ENCODE data around the gene TPO. TPM values are rescaled to one million over a fixed set of nuclear protein-coding genes. Genes with fewer than 3 reads are reported as not detected.
A peak's percentile ranks its signal among the peaks of the same experiment; 100 is the strongest.
"Not testable (repeated sequence)": the region's sequence is repeated elsewhere in the genome, so short reads cannot be mapped to it uniquely, and the experiment has no call there.

TPO gene
- total RNA-seq, 2 experiments from 2014 or later, result not detected

GRCh38 chr2:1515073-1515430, 101.8 kb downstream of the TPO start:
- H3K36me3 Mint-ChIP-seq (ENCODE audit: low read depth), result no peaks in the 10 kb centered on the region
- no peak overlapping the region for H3K27ac Mint-ChIP-seq

GRCh38 chr2:1515986-1516797, 102.9 kb downstream of the TPO start:
- ATAC-seq (no peak), DNase-seq (peak; percentile 9)
- no peak overlapping the region for H3K27ac Mint-ChIP-seq
- no peaks in the 10 kb centered on the region for H3K36me3 Mint-ChIP-seq (ENCODE audit: low read depth)
- no peak overlapping the region for H3K4me3 Mint-ChIP-seq
- H3K4me1 Mint-ChIP-seq (ENCODE audit: low read depth), result peaks cover 21% of the 10 kb centered on the region
- CTCF ChIA-PET, result interaction anchor here (1.8 kb wide), 1 partner anchor 36 kb away, joined by 4 read pairs; no protein-coding TSS in a partner anchor
- no peaks in the 10 kb centered on the region for H3K9me3 Mint-ChIP-seq (ENCODE audit: insufficient read depth)
- POLR2A ChIA-PET, result no interaction called here
- H3K27me3 Mint-ChIP-seq (ENCODE audit: low read depth), result no peaks in the 10 kb centered on the region

More at GRCh38 chr2:1515073-1515430, 101.8 kb downstream of the TPO start:
- POLR2A ChIA-PET, result no interaction called here
- H3K4me3 Mint-ChIP-seq, result no peak overlapping the region
- H3K9me3 Mint-ChIP-seq (ENCODE audit: insufficient read depth), result no peaks in the 10 kb centered on the region
- DNase-seq (peak; percentile 4), ATAC-seq (no peak)
- CTCF ChIA-PET, result no interaction called here
- peaks cover 28% of the 10 kb centered on the region for H3K4me1 Mint-ChIP-seq (ENCODE audit: low read depth)
- H3K27me3 Mint-ChIP-seq (ENCODE audit: low read depth), result no peaks in the 10 kb centered on the region

GRCh38 chr2:1516798-1517060, 103.5 kb downstream of the TPO start:
- POLR2A ChIA-PET, result no interaction called here
- Mint-ChIP-seq H3K36me3 (ENCODE audit: low read depth) (no peaks in the 10 kb centered on the region), H3K4me1 (ENCODE audit: low read depth) (peaks cover 18% of the 10 kb centered on the region), H3K9me3 (ENCODE audit: insufficient read depth) (no peaks in the 10 kb centered on the region), H3K27me3 (ENCODE audit: low read depth) (no peaks in the 10 kb centered on the region), H3K27ac (no peak overlapping the region), H3K4me3 (no peak overlapping the region)
- ATAC-seq, result no peak
- CTCF ChIA-PET, result interaction anchor here (1.8 kb wide), 1 partner anchor 36 kb away, joined by 4 read pairs; no protein-coding TSS in a partner anchor
- DNase-seq, result no peak

GRCh38 chr2:1517291-1517690, 104.0 kb downstream of the TPO start:
- peaks cover 18% of the 10 kb centered on the region for H3K4me1 Mint-ChIP-seq (ENCODE audit: low read depth)
- DNase-seq; H3K36me3 Mint-ChIP-seq (ENCODE audit: low read depth); H3K27ac Mint-ChIP-seq; POLR2A ChIA-PET; ATAC-seq; H3K9me3 Mint-ChIP-seq (ENCODE audit: insufficient read depth); H3K27me3 Mint-ChIP-seq (ENCODE audit: low read depth); H3K4me3 Mint-ChIP-seq: not testable (repeated sequence)
- CTCF ChIA-PET, result interaction anchor here (1.8 kb wide), 1 partner anchor 35 kb away, joined by 4 read pairs; no protein-coding TSS in a partner anchor

- Mint-ChIP-seq H3K9me3 (ENCODE audit: insufficient read depth) (no peaks in the 10 kb centered on the region), H3K36me3 (ENCODE audit: low read depth) (no peaks in the 10 kb centered on the region), H3K27ac (peak overlapping the region; percentile 73), H3K4me3 (no peak overlapping the region), H3K27me3 (ENCODE audit: low read depth) (no peaks in the 10 kb centered on the region), H3K4me1 (ENCODE audit: low read depth) (peaks cover 18% of the 10 kb centered on the region)
- POLR2A ChIA-PET, result no interaction called here
- ATAC-seq, result no peak
- no peak for DNase-seq
- CTCF ChIA-PET, result interaction anchor here (1.8 kb wide), 1 partner anchor 35 kb away, joined by 4 read pairs; no protein-coding TSS in a partner anchor
Observed at GRCh38 chr2:1517786-1518185, 104.5 kb downstream of the TPO start.

GRCh38 chr2:1518331-1518803, 105.1 kb downstream of the TPO start:
- no peaks in the 10 kb centered on the region for H3K36me3 Mint-ChIP-seq (ENCODE audit: low read depth)
- H3K4me1 Mint-ChIP-seq (ENCODE audit: low read depth), result peaks cover 18% of the 10 kb centered on the region
- no peaks in the 10 kb centered on the region for H3K27me3 Mint-ChIP-seq (ENCODE audit: low read depth)
- no peaks in the 10 kb centered on the region for H3K9me3 Mint-ChIP-seq (ENCODE audit: insufficient read depth)
- peak overlapping the region; percentile 73 for H3K27ac Mint-ChIP-seq
- ChIA-PET POLR2A (no interaction called here), CTCF (interaction anchor here (1.8 kb wide), 1 partner anchor 34 kb away, joined by 4 read pairs; no protein-coding TSS in a partner anchor)
- ATAC-seq (peak; percentile 53), DNase-seq (no peak)
- H3K4me3 Mint-ChIP-seq, result no peak overlapping the region

GRCh38 chr2:1518867-1519530, 105.7 kb downstream of the TPO start:
- Mint-ChIP-seq H3K4me3 (no peak overlapping the region), H3K9me3 (ENCODE audit: insufficient read depth) (no peaks in the 10 kb centered on the region), H3K36me3 (ENCODE audit: low read depth) (no peaks in the 10 kb centered on the region), H3K4me1 (ENCODE audit: low read depth) (peaks cover 18% of the 10 kb centered on the region), H3K27me3 (ENCODE audit: low read depth) (no peaks in the 10 kb centered on the region), H3K27ac (peak overlapping the region; percentile 70)
- ChIA-PET CTCF (no interaction called here), POLR2A (interaction anchor here (0.6 kb wide), 1 partner anchor 69 kb away, joined by 3 read pairs; no protein-coding TSS in a partner anchor)
- DNase-seq (peak; percentile 18), ATAC-seq (no peak)

- Mint-ChIP-seq H3K9me3 (ENCODE audit: insufficient read depth) (no peaks in the 10 kb centered on the region), H3K36me3 (ENCODE audit: low read depth) (no peaks in the 10 kb centered on the region), H3K4me1 (ENCODE audit: low read depth) (peaks cover 18% of the 10 kb centered on the region), H3K4me3 (no peak overlapping the region), H3K27ac (no peak overlapping the region), H3K27me3 (ENCODE audit: low read depth) (no peaks in the 10 kb centered on the region)
- ATAC-seq (no peak), DNase-seq (peak; percentile 17)
- ChIA-PET POLR2A (no interaction called here), CTCF (no interaction called here)
Observed at GRCh38 chr2:1521191-1521877, 108.1 kb downstream of the TPO start.

GRCh38 chr2:1521878-1522830, 108.9 kb downstream of the TPO start:
- no peak overlapping the region for H3K27ac Mint-ChIP-seq
- ATAC-seq, result no peak
- H3K36me3 Mint-ChIP-seq (ENCODE audit: low read depth), result no peaks in the 10 kb centered on the region
- peaks cover 18% of the 10 kb centered on the region for H3K4me1 Mint-ChIP-seq (ENCODE audit: low read depth)
- POLR2A ChIA-PET, result no interaction called here
- peak; percentile 15 for DNase-seq
- H3K27me3 Mint-ChIP-seq (ENCODE audit: low read depth), result no peaks in the 10 kb centered on the region
- CTCF ChIA-PET, result no interaction called here
- no peaks in the 10 kb centered on the region for H3K9me3 Mint-ChIP-seq (ENCODE audit: insufficient read depth)
- no peak overlapping the region for H3K4me3 Mint-ChIP-seq

GRCh38 chr2:1527153-1527992, 114.1 kb downstream of the TPO start:
- Mint-ChIP-seq H3K4me1 (ENCODE audit: low read depth) (no peaks in the 10 kb centered on the region), H3K36me3 (ENCODE audit: low read depth) (no peaks in the 10 kb centered on the region)

More at GRCh38 chr2:1527153-1527992, 114.1 kb downstream of the TPO start:
- Mint-ChIP-seq H3K4me3 (no peak overlapping the region), H3K27me3 (ENCODE audit: low read depth) (no peaks in the 10 kb centered on the region), H3K9me3 (ENCODE audit: insufficient read depth) (no peaks in the 10 kb centered on the region), H3K27ac (no peak overlapping the region)
- CTCF ChIA-PET, result no interaction called here
- POLR2A ChIA-PET, result no interaction called here
- no peak for ATAC-seq
- no peak for DNase-seq
